H1 (cell line): ENCODE results near the gene DUXB. TPM values are rescaled to one million over a fixed set of nuclear protein-coding genes. Genes with fewer than 3 reads are reported as not detected.

Source experiments
- CTCF ChIA-PET: fragments of 300-600 bp; sonication (Branson Sonifier 250); formaldehyde crosslinking; loops from one replicate; lab custom pipeline; 2021; ENCODE audit not compliant: partially characterized antibody; lab: Charles Lee
- POLR2A ChIA-PET: fragments of 300-600 bp; sonication (Branson Sonifier 250); formaldehyde crosslinking; loops from one replicate; lab custom pipeline; 2021; ENCODE audit warnings: inconsistent platforms; ENCODE audit not compliant: partially characterized antibody; lab: Charles Lee
- DNase-seq, 2 experiments: peaks; one replicate each; pipeline versions ENCODE4 v3.0.0 to v3.0.0-alpha.2; 2010 to 2022; ENCODE audit warnings: low spot score in 2 of 2, low read depth in 1 of 2, mixed read lengths in 1 of 2
- FAIRE-seq: peaks from 2 replicates; lab custom pipeline; 2011; peaks lifted over from hg19 to GRCh38; lab: Jason Lieb, UNC
- H2AFZ ChIP-seq: 2 replicates; pipeline ENCODE4 v1.8.1; 2012; ENCODE audit warnings: low read length, inconsistent platforms
- H2AK5ac ChIP-seq: 2 replicates; pipeline ENCODE4 v1.6.1; 2013; ENCODE audit warnings: low read depth, low read length
- H2BK120ac ChIP-seq: replicated peaks from 2 replicates; pipeline ENCODE3; 2013; ENCODE audit warnings: low read depth, low read length, inconsistent platforms
- H2BK12ac ChIP-seq: 2 replicates; pipeline ENCODE4 v1.6.1; 2013; ENCODE audit warnings: low read depth, low read length
- H2BK15ac ChIP-seq: 2 replicates; pipeline ENCODE4 v1.6.1; 2013; ENCODE audit warnings: low read length
- H2BK20ac ChIP-seq: 2 replicates; pipeline ENCODE4 v1.6.1; 2013; ENCODE audit warnings: low read length
- H2BK5ac ChIP-seq: 2 replicates; pipeline ENCODE4 v1.6.1; 2013; ENCODE audit warnings: low read depth, low read length
- H3K14ac ChIP-seq: 2 replicates; pipeline ENCODE4 v1.6.1; 2013; ENCODE audit warnings: inconsistent platforms; ENCODE audit not compliant: insufficient read length
- H3K18ac ChIP-seq: 2 replicates; pipeline ENCODE4 v1.6.1; 2013; ENCODE audit warnings: low read length; ENCODE audit errors: extremely low read depth
- H3K23ac ChIP-seq: 2 replicates; pipeline ENCODE4 v1.6.1; 2013; ENCODE audit warnings: inconsistent platforms; ENCODE audit not compliant: insufficient read length
- H3K23me2 ChIP-seq: 2 replicates; pipeline ENCODE4 v1.6.1; 2013; ENCODE audit warnings: low read depth, low read length
- H3K27ac ChIP-seq: 2 replicates; pipeline ENCODE4 v1.6.1; 2011; ENCODE audit warnings: low read depth, low read length, inconsistent platforms
- H3K27me3 ChIP-seq, 4 experiments: replicated peaks in 1 of 4; 1 replicate in 1 of 4; 2 replicates in 3 of 4; pipeline versions ENCODE4 v1.6.1 to v1.8.1; 2011 to 2013; ENCODE audit warnings: low read length in 3 of 4, mild to moderate bottlenecking in 3 of 4, inconsistent platforms in 2 of 4, mixed read lengths in 2 of 4, moderate library complexity in 1 of 4; ENCODE audit not compliant: control insufficient read depth in 3 of 4, insufficient read depth in 3 of 4; ENCODE audit errors: extremely low read depth in 1 of 4
- H3K36me3 ChIP-seq, 4 experiments: 2 replicates each; pipeline versions ENCODE4 v1.6.1 to v1.8.1; 2011 to 2013; ENCODE audit warnings: mild to moderate bottlenecking in 4 of 4, low read length in 3 of 4, moderate library complexity in 2 of 4, control low read depth in 1 of 4, inconsistent platforms in 1 of 4; ENCODE audit not compliant: insufficient read depth in 4 of 4, control insufficient read depth in 2 of 4
- H3K4ac ChIP-seq: replicated peaks from 2 replicates; pipeline ENCODE3; 2013; ENCODE audit warnings: low read length, low read depth, mixed read lengths, inconsistent platforms; ENCODE audit not compliant: insufficient read length
- H3K4me1 ChIP-seq, 4 experiments: replicated peaks in 1 of 4; 1 replicate in 1 of 4; 2 replicates in 3 of 4; pipeline versions ENCODE4 v1.6.1 to v1.8.1; 2011 to 2013; ENCODE audit warnings: low read length in 3 of 4, inconsistent platforms in 2 of 4, mixed read lengths in 1 of 4; ENCODE audit not compliant: insufficient read depth in 4 of 4, control insufficient read depth in 3 of 4
- H3K4me2 ChIP-seq, 2 experiments: 2 replicates each; pipeline versions ENCODE4 v1.6.1 to v1.8.1; 2011 to 2013; ENCODE audit warnings: low read depth in 2 of 2, low read length in 2 of 2, control low read depth in 1 of 2, inconsistent platforms in 1 of 2, mild to moderate bottlenecking in 1 of 2; ENCODE audit not compliant: insufficient read depth in 1 of 2
- H3K4me3 ChIP-seq, 4 experiments: fragments of 200-600, 300-600 bp in 1 of 4; sonication (generic), shearing (Covaris generic), sonication (Bioruptor Twin) in 1 of 4; 2 replicates each; pipeline versions ENCODE4 v1.5.1 to v1.8.1; 2011 to 2016; ENCODE audit warnings: low read length in 4 of 4, low read depth in 3 of 4, control low read depth in 2 of 4, inconsistent platforms in 2 of 4, mild to moderate bottlenecking in 2 of 4, mixed read lengths in 1 of 4, moderate library complexity in 1 of 4; ENCODE audit not compliant: insufficient read depth in 2 of 4; ENCODE audit errors: extremely low read depth in 1 of 4
- H3K56ac ChIP-seq: replicated peaks from 2 replicates; pipeline ENCODE3; 2013; ENCODE audit warnings: low read depth, mild to moderate bottlenecking, mixed read lengths, low read length, inconsistent platforms; ENCODE audit not compliant: insufficient read length
- H3K79me1 ChIP-seq: 2 replicates; pipeline ENCODE4 v1.6.1; 2013; ENCODE audit warnings: low read depth, low read length, control low read depth
- H3K79me2 ChIP-seq, 2 experiments: 2 replicates each; pipeline versions ENCODE4 v1.6.1 to v1.8.1; 2012 to 2013; ENCODE audit warnings: low read length in 2 of 2, mild to moderate bottlenecking in 2 of 2, inconsistent platforms in 1 of 2; ENCODE audit not compliant: insufficient read depth in 2 of 2, control insufficient read depth in 1 of 2
- H3K9ac ChIP-seq, 4 experiments: replicated peaks in 1 of 4; 1 replicate in 1 of 4; 2 replicates in 3 of 4; pipeline versions ENCODE4 v1.6.1 to v1.8.1; 2011 to 2013; ENCODE audit warnings: low read depth in 3 of 4, low read length in 3 of 4, control low read depth in 2 of 4, mild to moderate bottlenecking in 2 of 4, moderate library complexity in 2 of 4, inconsistent platforms in 1 of 4; ENCODE audit errors: extremely low read depth in 1 of 4
- H3K9me3 ChIP-seq, 2 experiments: 2 replicates each; pipeline versions ENCODE4 v1.6.1 to v1.8.1; 2012 to 2013; ENCODE audit warnings: mild to moderate bottlenecking in 2 of 2, moderate library complexity in 2 of 2, control low read depth in 1 of 2, inconsistent platforms in 1 of 2, low read depth in 1 of 2, low read length in 1 of 2, mixed read lengths in 1 of 2; ENCODE audit not compliant: insufficient read depth in 2 of 2
- H4K20me1 ChIP-seq, 2 experiments: replicated peaks in 1 of 2; 2 replicates each; pipeline versions ENCODE3 to v1.8.1; 2011 to 2013; ENCODE audit warnings: inconsistent platforms in 2 of 2, low read length in 2 of 2, mild to moderate bottlenecking in 1 of 2; ENCODE audit not compliant: insufficient read depth in 2 of 2, control insufficient read depth in 1 of 2
- H4K5ac ChIP-seq: 2 replicates; pipeline ENCODE4 v1.6.1; 2013; ENCODE audit warnings: low read length, low read depth, mixed read lengths, inconsistent platforms; ENCODE audit not compliant: insufficient read length
- H4K8ac ChIP-seq: 2 replicates; pipeline ENCODE4 v1.8.0; 2013; ENCODE audit warnings: mild to moderate bottlenecking, moderate library complexity, low read length, inconsistent platforms; ENCODE audit not compliant: insufficient read depth; ENCODE audit errors: extremely low read depth
- H4K91ac ChIP-seq: replicated peaks from 2 replicates; pipeline ENCODE3; 2013; ENCODE audit warnings: low read length, mixed read lengths, inconsistent platforms; ENCODE audit not compliant: insufficient read length
- BACH1 ChIP-seq: IDR thresholded peaks from 2 replicates; pipeline ENCODE4 v1.6.1; 2012; ENCODE audit warnings: low read length, improper control_type of control experiment
- BCL11A ChIP-seq, 2 experiments: IDR thresholded peaks; one replicate each; pipeline ENCODE4 v1.6.1; 2011; ENCODE audit warnings: low read depth in 2 of 2, low read length in 2 of 2, mild to moderate bottlenecking in 2 of 2
- CEBPB ChIP-seq: IDR thresholded peaks from 2 replicates; pipeline ENCODE4 v1.6.1; 2012; ENCODE audit warnings: low read depth, low read length
- CHD1 ChIP-seq: IDR thresholded peaks from 2 replicates; pipeline ENCODE4 v1.6.1; 2012; ENCODE audit warnings: low read depth, low read length, improper control_type of control experiment
- CTBP2 ChIP-seq: IDR thresholded peaks from 2 replicates; pipeline ENCODE4 v1.7.0; 2011; ENCODE audit warnings: borderline replicate concordance, mild to moderate bottlenecking, moderate library complexity, mixed read lengths, low read length; ENCODE audit not compliant: insufficient read depth, insufficient read length
- SIN3A ChIP-seq, 2 experiments: IDR thresholded peaks in 1 of 2; conservative IDR thresholded peaks in 1 of 2; 2 replicates each; pipeline ENCODE4 v1.6.1; 2011 to 2012; ENCODE audit warnings: low read length in 2 of 2, improper control_type of control experiment in 1 of 2, low read depth in 1 of 2, mild to moderate bottlenecking in 1 of 2
- SIX5 ChIP-seq: IDR thresholded peaks from 2 replicates; pipeline ENCODE4 v1.6.1; 2011; ENCODE audit warnings: mild to moderate bottlenecking, low read depth, low read length
- WGBS, 2 experiments: shearing (Covaris generic) in 1 of 2; methylation state at CpG; one replicate each; pipeline versions ENCODE4 v1.1.6 to v1.1.7; 2013 to 2015; ENCODE audit warnings: low lambda C conversion rate in 2 of 2, mixed read lengths in 2 of 2, inconsistent platforms in 1 of 2, low coverage in 1 of 2, missing lambda C conversion rate in 1 of 2; ENCODE audit not compliant: insufficient replicate concordance in 2 of 2, insufficient coverage in 1 of 2, insufficient read length in 1 of 2; ENCODE audit errors: extremely low coverage in 1 of 2, missing lambda C conversion rate in 1 of 2; 5-methylcytosine and 5-hydroxymethylcytosine counted together
- polyA plus RNA-seq, 7 experiments: library from polyadenylated mRNA; depleted of rRNA in 3 of 7; stranded (reverse) in 5 of 7; unstranded in 2 of 7; fragments of >200 nt in 5 of 7; fragments of 200-250 nt in 2 of 7; gene quantifications; 1 replicate in 5 of 7; 2 replicates in 1 of 7; 4 replicates in 1 of 7; pipeline versions ENCODE4 v1.2.1 to v1.2.3, GENCODE V29; 2011 to 2013; ENCODE audit warnings: missing spikeins in 2 of 7, mixed read lengths in 2 of 7
- total RNA-seq: library from RNA; stranded (reverse); fragmentation: NEBNext Ultra II Directional; extraction: Animal tissue kit (Norgen Biotek cat#: 25700); gene quantifications from 2 replicates; pipeline ENCODE4 v1.2.1, GENCODE V29; 2021

The DUXB gene
- total and polyA plus RNA-seq, 2 of the 8 experiments (the other 6 are each of a cell fraction or from before 2014, with no cell fraction given): not detected

GRCh38 chr16:75703306-75703705 lies 2.0 kb upstream of the DUXB start:
- no peak overlapping the region for H3K4ac ChIP-seq
- H2BK12ac ChIP-seq: no peak overlapping the region
- 0 out of 4 replicates have a peak, but pooled peaks cover 3 to 10% of the 10 kb centered on the region in 2 experiments for H3K9me3 ChIP-seq
- H2BK120ac ChIP-seq: no peak overlapping the region
- H3K36me3 ChIP-seq: no peaks in the 10 kb centered on the region
- no peaks in the 10 kb centered on the region for H3K79me2 ChIP-seq
- no peak overlapping the region for H4K91ac ChIP-seq
- H3K14ac ChIP-seq: no peak overlapping the region
- H3K27ac ChIP-seq: no peak overlapping the region
- H4K5ac ChIP-seq: no peak overlapping the region
- no peak overlapping the region for H3K23ac ChIP-seq
- no peak overlapping the region for H2BK15ac ChIP-seq
- 90% methylated on average over 4 of the region's 4 CpGs; no CpG with 5 or more reads in 1 of the 2 experiments for WGBS, 2 experiments
- H3K4me3 ChIP-seq: no peak overlapping the region
- no peaks in the 10 kb centered on the region for H3K79me1 ChIP-seq
- no peaks in the 10 kb centered on the region for H3K27me3 ChIP-seq
- H4K20me1 ChIP-seq: no peaks in the 10 kb centered on the region
- DNase-seq: no peak
- H3K4me2 ChIP-seq: no peak overlapping the region
- no peak overlapping the region for H4K8ac ChIP-seq
- TF ChIP-seq BCL11A (IDR thresholded peaks at IDR 0.05; ENCODE audit: low read depth in 2 of 2, low read length in 2 of 2) (no peak), SIN3A (conservative IDR thresholded peaks at IDR 0.05 in 1 of 2, IDR thresholded peaks at IDR 0.05 in 1 of 2; ENCODE audit: low read depth in 1 of 2, low read length in 2 of 2) (no peak), BACH1 (no peak), CEBPB (no peak), SIX5 (no peak), CHD1 (no peak), CTBP2 (no peak)
- no peak overlapping the region for H2BK20ac ChIP-seq
- no peak overlapping the region for H2BK5ac ChIP-seq
- H3K56ac ChIP-seq: no peak overlapping the region
- ChIA-PET POLR2A (no interaction called here), CTCF (no interaction called here)
- H2AK5ac ChIP-seq: no peak overlapping the region
- no peak overlapping the region for H3K18ac ChIP-seq
- no peak overlapping the region for H2AFZ ChIP-seq
- no peak overlapping the region for H3K9ac ChIP-seq
- no peaks in the 10 kb centered on the region; a peak in 1 of 7 replicates for H3K4me1 ChIP-seq
- no peaks in the 10 kb centered on the region for H3K23me2 ChIP-seq
- FAIRE-seq: no peak
